Subcutaneous adipose tissue (tissue), 4 donors: ENCODE results near the gene EIF4A2. TPM values are rescaled to one million over a fixed set of nuclear protein-coding genes. Genes with fewer than 3 reads are reported as not detected.

Experiments
- total RNA-seq, 4 donors: library from RNA; depleted of rRNA; stranded (reverse); fragments of >200 nt; gene quantifications; one replicate each; pipeline ENCODE4 v1.1.0, GENCODE V29; 2016
- TF ChIP-seq, protein P1 (sequence below): fragments of 450-650 bp; IDR thresholded peaks from one replicate; pipeline ENCODE4 v1.5.1; 2016; ENCODE audit warnings: low read depth, mild to moderate bottlenecking, control low read depth, antibody characterized with exemption, moderate library complexity

The EIF4A2 gene
- total RNA-seq: 100 to 1,000 TPM; 320 to 423 (median 376) TPM

DNA sequence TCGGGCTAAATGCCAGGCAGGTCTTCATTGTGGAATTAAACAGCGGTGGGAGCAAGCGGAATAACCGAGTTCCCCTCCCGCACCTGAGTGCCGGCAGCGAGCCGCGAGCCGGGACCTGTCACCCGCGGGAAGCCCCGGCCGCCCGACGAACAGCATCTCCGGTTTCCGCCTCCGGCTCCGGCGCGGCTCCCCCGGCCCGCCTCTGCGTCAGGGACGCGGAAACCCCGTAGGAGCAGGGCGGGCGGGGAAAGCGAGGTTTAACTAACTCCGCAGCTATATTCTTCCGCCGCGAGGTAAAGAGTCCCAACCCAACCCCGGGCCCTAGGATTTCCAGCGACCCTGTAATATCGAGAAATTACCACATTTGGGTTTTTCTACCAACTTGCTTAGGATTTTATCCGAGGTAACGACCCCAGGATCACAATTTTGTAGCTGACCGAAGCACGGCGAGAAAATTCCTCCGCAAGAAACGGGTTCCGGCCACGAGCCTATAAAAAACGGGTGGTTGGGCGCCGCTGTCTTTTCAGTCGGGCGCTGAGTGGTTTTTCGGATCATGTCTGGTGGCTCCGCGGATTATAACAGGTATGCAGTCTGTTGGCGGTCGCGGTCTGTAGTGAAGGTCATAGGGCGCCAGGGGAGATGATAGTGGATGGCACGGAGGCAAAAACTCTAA lies at the start of gene EIF4A2:
EIF4A2 (plus strand) TSS at position 520 of the 673 bp plus-strand sequence; CDS start at position 554, 34 bp downstream.
- TF ChIP-seq, protein P1, sequence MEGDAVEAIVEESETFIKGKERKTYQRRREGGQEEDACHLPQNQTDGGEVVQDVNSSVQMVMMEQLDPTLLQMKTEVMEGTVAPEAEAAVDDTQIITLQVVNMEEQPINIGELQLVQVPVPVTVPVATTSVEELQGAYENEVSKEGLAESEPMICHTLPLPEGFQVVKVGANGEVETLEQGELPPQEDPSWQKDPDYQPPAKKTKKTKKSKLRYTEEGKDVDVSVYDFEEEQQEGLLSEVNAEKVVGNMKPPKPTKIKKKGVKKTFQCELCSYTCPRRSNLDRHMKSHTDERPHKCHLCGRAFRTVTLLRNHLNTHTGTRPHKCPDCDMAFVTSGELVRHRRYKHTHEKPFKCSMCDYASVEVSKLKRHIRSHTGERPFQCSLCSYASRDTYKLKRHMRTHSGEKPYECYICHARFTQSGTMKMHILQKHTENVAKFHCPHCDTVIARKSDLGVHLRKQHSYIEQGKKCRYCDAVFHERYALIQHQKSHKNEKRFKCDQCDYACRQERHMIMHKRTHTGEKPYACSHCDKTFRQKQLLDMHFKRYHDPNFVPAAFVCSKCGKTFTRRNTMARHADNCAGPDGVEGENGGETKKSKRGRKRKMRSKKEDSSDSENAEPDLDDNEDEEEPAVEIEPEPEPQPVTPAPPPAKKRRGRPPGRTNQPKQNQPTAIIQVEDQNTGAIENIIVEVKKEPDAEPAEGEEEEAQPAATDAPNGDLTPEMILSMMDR: no peak

- TF ChIP-seq, protein P1: no peak
Measured at GRCh38 chr3:186742618-186743380, 40.6 kb upstream of the EIF4A2 start.

DNA sequence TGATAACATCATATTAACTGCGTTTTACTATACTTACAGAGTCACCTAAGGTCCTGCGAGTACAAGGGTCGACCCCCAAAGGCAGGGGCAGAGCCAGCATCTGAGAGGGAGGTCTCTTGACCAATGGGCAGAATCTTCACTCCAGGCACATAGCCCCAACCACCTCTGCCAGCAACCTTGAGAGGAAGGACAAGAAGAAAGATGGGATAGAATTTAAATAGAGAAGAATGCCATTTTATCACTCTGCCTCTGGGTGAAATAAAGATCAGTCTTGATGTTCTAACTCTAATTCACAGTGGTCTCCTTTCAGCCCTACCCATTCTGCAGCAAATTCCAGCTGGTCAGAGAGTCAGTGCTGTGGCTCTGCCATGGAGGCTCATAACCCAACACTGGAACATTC lies 39.7 kb upstream of the EIF4A2 start:
- TF ChIP-seq, protein P1: no peak

- TF ChIP-seq, protein P1: no peak
Measured at GRCh38 chr3:186746008-186746407, 37.4 kb upstream of the EIF4A2 start.

- TF ChIP-seq, protein P1: no peak
Measured at GRCh38 chr3:186750316-186750715, 33.1 kb upstream of the EIF4A2 start.

DNA sequence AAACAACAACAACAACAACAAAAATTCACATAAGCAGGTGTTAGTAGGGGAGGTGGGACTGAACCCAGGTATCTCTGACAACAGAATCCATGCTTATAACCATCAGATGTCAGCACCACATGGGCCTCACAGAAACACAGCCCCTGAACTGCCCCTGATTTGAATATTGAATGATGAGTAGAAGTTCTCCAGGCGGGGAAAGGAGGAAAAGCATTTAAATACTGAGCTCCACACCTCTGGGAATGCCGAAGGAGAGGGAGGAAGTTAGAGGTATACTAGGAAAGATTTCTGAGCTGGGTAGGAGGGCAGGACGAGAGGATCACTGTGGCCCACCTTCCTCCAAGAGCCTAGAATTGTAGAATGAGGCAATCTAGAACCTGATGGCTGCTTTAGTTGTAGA lies 31.9 kb upstream of the EIF4A2 start:
- TF ChIP-seq, protein P1: no peak

- TF ChIP-seq, protein P1: no peak
Measured at GRCh38 chr3:186754006-186754405, 29.4 kb upstream of the EIF4A2 start.
